NCI-H128 (cell line): ENCODE data around the gene KLK11.
"Not testable (repeated sequence)": the region's sequence is repeated elsewhere in the genome, so short reads cannot be mapped to it uniquely, and the experiment has no call there.

Source experiments
- DNase-seq: peaks from one replicate; lab custom pipeline; 2025; ENCODE audit not compliant: unreplicated experiment; lab: John Stamatoyannopoulos, UW

The KLK11 gene

GRCh38 chr19:51006406-51006805 is 20.0 kb downstream of the KLK11 start:
- DNase-seq: no peak

GRCh38 chr19:51005248-51005647 is 21.2 kb downstream of the KLK11 start:
- DNase-seq: no peak

- no peak for DNase-seq
These were observed 23.1 kb downstream of the KLK11 start for GRCh38 chr19:51003316-51003715.

- DNase-seq: no peak
These were observed 23.7 kb downstream of the KLK11 start for GRCh38 chr19:51002542-51003311.

GRCh38 chr19:51002089-51002532 is 24.3 kb downstream of the KLK11 start:
- no peak for DNase-seq

DNA sequence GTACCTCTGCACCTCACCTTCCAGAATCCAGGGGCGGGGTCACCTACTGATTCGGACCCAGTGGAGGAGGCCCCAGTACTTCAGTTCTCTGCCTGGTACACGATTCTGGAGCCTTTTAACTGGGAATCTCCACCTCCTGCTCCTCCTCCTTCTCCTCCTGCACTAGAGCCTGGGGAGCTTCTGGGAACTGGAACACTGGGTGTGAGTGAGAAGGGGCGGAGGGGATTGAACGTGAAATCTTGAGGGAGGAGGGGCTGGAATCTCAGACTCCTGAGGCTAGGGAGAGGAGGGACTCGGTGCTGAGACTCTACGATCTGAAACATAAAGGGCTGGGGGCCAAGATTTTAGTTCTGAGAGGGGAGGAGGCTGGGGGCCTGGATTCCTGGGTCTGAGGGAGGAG is 24.9 kb downstream of the KLK11 start, which contains the start of gene KLK8:
TSS of gene KLK8 (minus strand) at position 90 of the 400 bp plus-strand sequence. CDS start 437 bp downstream, outside the sequence.
- no peak for DNase-seq

DNA sequence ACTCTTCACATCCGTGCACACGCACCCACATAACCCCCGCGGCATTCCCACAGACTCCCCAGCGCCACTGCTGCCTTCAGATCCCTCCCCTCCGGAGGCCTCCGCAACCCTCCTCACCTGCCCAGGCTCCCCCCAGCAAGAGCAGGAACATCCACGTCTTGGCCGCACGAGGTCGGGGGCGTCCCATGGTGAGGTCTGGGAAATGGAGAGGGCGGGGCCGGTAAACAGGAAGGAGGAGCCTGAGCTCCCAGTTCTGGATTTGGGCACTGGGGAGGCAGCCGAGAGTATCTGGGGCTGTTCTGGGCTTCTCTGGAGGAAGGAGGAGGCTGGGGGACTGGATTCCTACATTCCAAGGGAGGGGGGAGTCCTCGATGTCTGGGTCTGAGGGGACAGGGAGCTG is 25.4 kb downstream of the KLK11 start:
- no peak for DNase-seq

GRCh38 chr19:51000426-51000825 is 26.0 kb downstream of the KLK11 start:
- no peak for DNase-seq

DNA sequence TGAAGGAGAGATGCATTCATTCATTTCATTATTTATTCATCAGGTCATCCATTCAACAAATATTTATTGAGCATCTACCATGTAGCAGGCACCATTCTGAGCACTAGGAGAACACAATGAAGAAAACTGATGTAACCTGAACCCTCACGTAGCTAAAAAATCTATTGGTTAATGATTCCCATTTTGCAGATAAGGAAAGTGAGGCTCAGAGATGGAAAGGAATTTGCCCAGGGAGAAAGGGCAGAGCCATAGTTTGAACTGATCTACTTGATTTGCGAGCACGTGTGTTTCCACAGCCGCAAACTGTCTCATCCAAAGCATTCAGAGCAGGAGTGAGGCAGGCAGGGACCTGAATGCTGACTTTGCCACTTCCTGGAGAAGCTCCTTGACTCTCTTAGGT is 27.7 kb downstream of the KLK11 start:
- DNase-seq: no peak

- no peak for DNase-seq
These were observed 28.4 kb downstream of the KLK11 start for GRCh38 chr19:50998061-50998460.

DNA sequence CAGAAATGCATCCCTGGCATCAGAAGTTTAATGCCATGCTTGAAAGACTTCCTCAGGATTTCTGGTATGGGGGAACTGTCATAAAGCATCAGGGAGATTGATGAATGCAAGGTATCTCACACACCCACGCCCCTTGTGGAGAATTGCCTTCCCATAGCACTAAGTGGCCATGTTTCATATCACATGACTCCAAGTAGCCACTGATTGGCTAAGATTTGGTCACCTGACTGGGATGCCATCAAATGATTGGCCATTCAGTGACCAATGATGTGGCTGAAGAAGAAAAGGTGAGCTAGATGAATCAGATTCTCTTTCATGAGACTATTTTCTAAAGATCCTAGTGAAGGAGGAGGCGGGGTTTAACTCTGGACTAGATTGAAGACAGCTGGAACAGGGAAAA is 32.3 kb downstream of the KLK11 start:
- DNase-seq: no peak

GRCh38 chr19:50992666-50993035 is 33.8 kb downstream of the KLK11 start:
- no peak for DNase-seq

GRCh38 chr19:50984416-50984815 is 42.0 kb downstream of the KLK11 start:
- not testable (repeated sequence) for DNase-seq

- no peak for DNase-seq
These were observed 42.7 kb downstream of the KLK11 start, which contains the start of gene KLK7 for GRCh38 chr19:50983625-50984292. TSS of gene KLK7 (minus strand) at chr19:50983917. CDS start at chr19:50982399, 1,518 bp downstream.

DNA sequence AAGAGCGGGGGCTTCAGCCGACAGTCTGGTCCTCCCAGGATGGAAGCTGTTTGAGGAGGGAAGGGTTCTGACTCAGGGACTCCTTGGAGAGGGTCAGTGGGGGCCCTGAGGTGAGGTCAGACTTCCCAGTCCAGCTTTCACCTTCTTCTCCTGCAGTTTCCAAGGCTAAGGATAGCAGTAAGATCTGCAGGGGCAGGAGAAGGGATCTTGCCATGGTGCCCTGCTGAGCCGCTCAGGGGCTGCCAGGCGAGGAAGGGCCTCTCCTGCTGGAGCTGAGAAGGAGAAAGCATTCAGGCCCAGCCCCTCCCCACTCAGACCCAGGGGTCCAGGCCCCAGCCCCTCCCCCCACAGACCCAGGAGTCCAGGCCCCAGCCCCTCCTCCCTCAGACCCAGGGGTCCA is 44.2 kb downstream of the KLK11 start:
- no peak for DNase-seq

DNA sequence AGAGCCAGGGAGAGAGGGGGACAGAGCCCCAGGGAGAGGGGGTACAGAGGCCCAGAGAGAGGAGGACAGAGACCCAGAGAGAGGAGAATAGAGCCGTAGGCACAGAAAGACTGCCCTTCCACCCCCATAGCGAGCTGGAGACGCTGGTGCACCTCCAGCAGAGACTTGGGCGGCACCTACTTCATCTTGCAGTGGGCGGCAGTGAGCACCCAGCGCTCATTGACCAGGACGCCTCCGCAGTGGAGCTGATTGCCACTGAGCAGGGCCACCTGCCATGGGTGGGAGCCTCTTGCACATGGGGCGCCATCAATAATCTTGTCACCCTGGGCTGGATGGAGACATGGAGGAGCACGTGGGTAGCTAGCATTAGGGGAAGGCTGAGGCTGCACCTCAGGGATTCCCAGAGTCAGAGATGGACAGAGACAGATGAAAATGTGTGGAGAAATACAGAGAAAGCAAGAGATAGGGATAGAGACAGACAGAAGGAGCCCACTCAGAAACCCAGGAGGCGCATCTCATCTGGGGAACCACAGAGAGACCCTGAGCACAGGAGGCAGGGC is 44.7 kb downstream of the KLK11 start:
- no peak for DNase-seq

GRCh38 chr19:50980208-50980607 is 46.2 kb downstream of the KLK11 start:
- no peak for DNase-seq

DNA sequence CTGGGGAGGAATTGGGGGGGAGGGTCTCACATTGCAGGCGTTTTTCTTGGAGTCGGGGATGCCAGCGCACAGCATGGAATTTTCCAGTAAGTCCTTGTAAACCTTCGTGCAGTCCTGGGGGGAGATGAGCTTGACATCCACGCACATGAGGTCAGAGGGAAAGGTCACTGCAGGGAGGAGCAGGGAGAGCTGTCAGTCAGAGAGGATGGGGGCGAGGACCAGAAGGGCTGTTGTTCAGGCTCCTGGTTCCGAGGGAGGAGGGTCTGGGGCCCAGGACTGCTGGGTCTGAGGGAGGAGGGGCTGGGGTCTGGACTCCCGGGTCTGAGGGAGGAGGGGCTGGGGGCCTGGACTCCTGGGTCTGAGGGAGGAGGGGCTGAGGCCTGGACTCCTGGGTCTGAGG is 46.7 kb downstream of the KLK11 start:
- no peak for DNase-seq

GRCh38 chr19:50978772-50979390 is 47.5 kb downstream of the KLK11 start:
- DNase-seq: no peak

DNA sequence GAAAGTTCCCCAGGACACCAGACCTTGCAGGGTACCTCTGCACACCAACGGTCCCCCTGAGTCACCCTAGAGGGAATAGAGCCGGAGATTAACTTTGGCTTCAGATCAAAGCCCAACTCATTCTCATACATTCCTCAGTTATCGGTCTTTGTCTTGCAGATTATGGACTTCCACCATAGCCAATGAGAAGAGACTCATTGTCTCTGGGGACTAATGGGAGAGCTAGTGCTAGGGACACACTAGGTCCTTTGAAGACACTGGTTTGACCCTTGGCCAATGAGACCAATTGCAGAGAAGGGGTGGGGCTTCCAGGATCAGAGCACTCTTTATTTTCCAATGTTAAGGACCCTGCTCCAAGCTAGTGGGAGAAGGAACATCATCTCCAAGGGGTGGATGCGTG is 48.8 kb downstream of the KLK11 start:
- DNase-seq: no peak

DNA sequence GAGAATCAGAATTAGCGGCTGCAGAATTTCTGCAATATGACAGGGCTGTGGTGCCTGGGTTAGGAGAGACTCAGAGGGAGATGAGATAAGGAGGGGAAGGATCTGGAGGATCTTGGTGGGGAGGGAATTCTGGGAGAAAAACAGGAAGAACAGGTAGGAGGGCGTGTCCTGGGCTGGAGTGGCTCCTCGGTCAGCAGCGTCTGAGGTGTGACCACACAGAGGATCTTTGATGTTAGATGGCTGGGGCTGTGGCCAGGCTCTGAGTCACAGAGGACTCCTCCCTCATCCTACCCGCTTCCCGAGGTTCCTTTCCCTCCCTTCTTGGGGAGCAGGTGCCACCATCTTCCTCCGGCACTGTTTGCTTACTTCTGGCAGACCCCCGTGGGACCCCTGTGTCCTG is 50.6 kb downstream of the KLK11 start:
- no peak for DNase-seq
